Neutrophil (primary cell): ENCODE measurements around the gene TPK1.

Experiments
- H3K27ac ChIP-seq: fragments of 200-600 bp; sonication (generic); 2 replicates; pipeline ENCODE4 v1.5.1; 2016; ENCODE audit warnings: mild to moderate bottlenecking, moderate library complexity
- H3K27me3 ChIP-seq: fragments of 200-600 bp; sonication (generic); 2 replicates; pipeline ENCODE4 v1.6.0; 2016; ENCODE audit warnings: mild to moderate bottlenecking
- H3K36me3 ChIP-seq: fragments of 200-600 bp; sonication (generic); 2 replicates; pipeline ENCODE4 v1.5.1; 2017
- H3K4me1 ChIP-seq, 2 experiments: fragments of 200-600 bp in 1 of 2; sonication (generic) in 1 of 2; 1 replicate in 1 of 2; 2 replicates in 1 of 2; pipeline versions ENCODE4 v1.5.1 to v1.6.1; 2013 to 2016; ENCODE audit warnings: low read depth in 1 of 2, low read length in 1 of 2, mild to moderate bottlenecking in 1 of 2, moderate library complexity in 1 of 2; ENCODE audit not compliant: control insufficient read depth in 1 of 2, insufficient read depth in 1 of 2
- H3K4me3 ChIP-seq, 2 experiments: fragments of 200-600 bp in 1 of 2; sonication (generic) in 1 of 2; 1 replicate in 1 of 2; 2 replicates in 1 of 2; pipeline ENCODE4 v1.5.1; 2013 to 2016; ENCODE audit warnings: low read depth in 1 of 2, low read length in 1 of 2, mild to moderate bottlenecking in 1 of 2, moderate library complexity in 1 of 2
- H3K9me3 ChIP-seq: fragments of 200-600 bp; sonication (generic); 2 replicates; pipeline ENCODE4 v1.5.1; 2016
- TF ChIP-seq, protein P1 (sequence below): fragments of 200-600 bp; sonication (generic); IDR thresholded peaks from 2 replicates; pipeline ENCODE4 v1.5.1; 2016; ENCODE audit warnings: antibody characterized with exemption

TPK1 gene

DNA sequence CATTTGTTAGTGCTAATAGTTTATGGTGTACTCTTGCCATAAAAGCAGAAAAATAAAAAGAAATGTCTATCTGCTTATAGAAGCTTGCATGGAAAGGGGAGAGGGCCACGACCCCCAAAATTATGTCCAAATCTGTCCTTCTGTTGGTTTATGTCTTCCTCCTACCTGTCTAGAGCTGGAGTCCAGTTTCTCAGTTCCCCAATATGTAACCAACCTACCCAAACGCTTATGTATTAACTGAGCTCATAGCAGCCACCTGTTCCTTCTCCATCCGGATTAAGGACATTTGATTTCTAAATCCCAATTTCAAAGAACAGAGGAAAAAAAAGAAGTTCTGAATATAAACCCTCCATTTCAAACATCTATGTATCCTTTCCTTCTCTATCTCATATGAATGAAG, 30.3 kb upstream of the TPK1 start:
- H3K4me3 ChIP-seq: no peak overlapping the region
- TF ChIP-seq, protein P1, sequence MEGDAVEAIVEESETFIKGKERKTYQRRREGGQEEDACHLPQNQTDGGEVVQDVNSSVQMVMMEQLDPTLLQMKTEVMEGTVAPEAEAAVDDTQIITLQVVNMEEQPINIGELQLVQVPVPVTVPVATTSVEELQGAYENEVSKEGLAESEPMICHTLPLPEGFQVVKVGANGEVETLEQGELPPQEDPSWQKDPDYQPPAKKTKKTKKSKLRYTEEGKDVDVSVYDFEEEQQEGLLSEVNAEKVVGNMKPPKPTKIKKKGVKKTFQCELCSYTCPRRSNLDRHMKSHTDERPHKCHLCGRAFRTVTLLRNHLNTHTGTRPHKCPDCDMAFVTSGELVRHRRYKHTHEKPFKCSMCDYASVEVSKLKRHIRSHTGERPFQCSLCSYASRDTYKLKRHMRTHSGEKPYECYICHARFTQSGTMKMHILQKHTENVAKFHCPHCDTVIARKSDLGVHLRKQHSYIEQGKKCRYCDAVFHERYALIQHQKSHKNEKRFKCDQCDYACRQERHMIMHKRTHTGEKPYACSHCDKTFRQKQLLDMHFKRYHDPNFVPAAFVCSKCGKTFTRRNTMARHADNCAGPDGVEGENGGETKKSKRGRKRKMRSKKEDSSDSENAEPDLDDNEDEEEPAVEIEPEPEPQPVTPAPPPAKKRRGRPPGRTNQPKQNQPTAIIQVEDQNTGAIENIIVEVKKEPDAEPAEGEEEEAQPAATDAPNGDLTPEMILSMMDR: no peak
- H3K27ac ChIP-seq: no peak overlapping the region
- no peaks in the 10 kb centered on the region for H3K27me3 ChIP-seq
- no peaks in the 10 kb centered on the region for H3K9me3 ChIP-seq
- H3K36me3 ChIP-seq: no peaks in the 10 kb centered on the region
- no peaks in the 10 kb centered on the region for H3K4me1 ChIP-seq

- H3K9me3 ChIP-seq: no peaks in the 10 kb centered on the region
- H3K4me1 ChIP-seq: no peaks in the 10 kb centered on the region
- no peaks in the 10 kb centered on the region for H3K36me3 ChIP-seq
- H3K4me3 ChIP-seq: no peak overlapping the region
- TF ChIP-seq, protein P1: no peak
- H3K27ac ChIP-seq: no peak overlapping the region
- H3K27me3 ChIP-seq: no peaks in the 10 kb centered on the region
Observed at GRCh38 chr7:144863320-144863647, 27.4 kb upstream of the TPK1 start.

DNA sequence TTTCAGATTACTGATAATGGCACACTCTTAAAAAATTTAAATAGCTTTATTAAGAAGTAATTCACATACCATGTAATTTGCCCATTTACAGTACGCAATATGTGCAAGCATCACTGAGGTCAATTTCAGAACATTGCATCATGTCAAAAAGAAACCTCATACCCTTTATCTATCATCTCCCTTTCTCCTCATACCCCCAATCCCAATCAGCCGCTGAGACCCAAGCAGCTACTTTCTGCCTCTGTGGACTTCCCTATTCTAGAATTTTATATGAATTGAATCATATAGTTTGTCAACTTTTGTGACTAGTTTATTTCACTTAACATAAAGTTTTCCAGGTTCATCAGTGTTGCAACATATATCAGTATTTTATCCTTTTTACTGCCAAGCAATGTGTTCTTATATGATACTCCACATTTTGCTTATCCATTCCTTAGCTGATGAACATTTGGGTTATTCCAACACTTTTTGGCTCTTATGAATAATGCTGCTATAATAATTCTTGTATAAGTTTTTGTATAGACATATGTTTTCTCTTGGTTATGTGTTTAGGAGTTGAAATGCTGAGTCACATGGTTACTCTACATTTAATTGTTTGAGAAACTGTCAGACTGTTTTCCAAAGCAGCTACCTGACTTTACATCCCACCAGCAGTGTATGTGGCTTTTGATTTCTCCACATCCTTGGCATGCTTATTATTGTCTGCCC, 26.9 kb upstream of the TPK1 start:
- Histone ChIP-seq H3K4me1 (no peaks in the 10 kb centered on the region), H3K27me3 (no peaks in the 10 kb centered on the region), H3K27ac (no peak overlapping the region), H3K36me3 (no peaks in the 10 kb centered on the region), H3K9me3 (no peaks in the 10 kb centered on the region), H3K4me3 (no peak overlapping the region)
- TF ChIP-seq, protein P1: no peak

- H3K36me3 ChIP-seq: no peaks in the 10 kb centered on the region
- H3K27ac ChIP-seq: no peak overlapping the region
- no peak overlapping the region for H3K4me3 ChIP-seq
- no peaks in the 10 kb centered on the region for H3K4me1 ChIP-seq
- TF ChIP-seq, protein P1: no peak
- H3K27me3 ChIP-seq: no peaks in the 10 kb centered on the region
- no peaks in the 10 kb centered on the region for H3K9me3 ChIP-seq
Observed at GRCh38 chr7:144859739-144860138, 23.9 kb upstream of the TPK1 start.

DNA sequence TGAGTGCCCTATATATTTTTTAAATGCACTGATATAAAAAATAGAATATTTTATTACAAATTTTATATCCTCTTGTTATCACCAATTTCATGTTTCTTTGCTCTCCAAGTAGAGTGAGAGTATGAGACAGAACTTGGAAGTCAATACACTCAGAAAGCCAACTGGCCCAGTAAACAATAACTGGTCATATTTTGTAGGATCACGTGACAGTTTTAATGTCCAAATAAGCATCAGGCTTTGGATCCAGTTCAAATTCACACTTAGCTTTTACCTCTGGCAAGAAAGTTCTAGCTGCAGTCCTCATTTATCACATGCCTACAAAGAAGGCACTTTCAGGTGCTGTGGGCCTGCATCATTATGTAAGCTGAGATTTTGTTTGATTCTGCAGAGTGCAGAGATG, 21.6 kb upstream of the TPK1 start:
- TF ChIP-seq, protein P1: no peak

More for the DNA sequence above, 21.6 kb upstream of the TPK1 start:
- no peaks in the 10 kb centered on the region for H3K9me3 ChIP-seq
- no peaks in the 10 kb centered on the region for H3K27me3 ChIP-seq
- no peak overlapping the region for H3K27ac ChIP-seq
- H3K4me3 ChIP-seq: no peak overlapping the region
- no peaks in the 10 kb centered on the region for H3K4me1 ChIP-seq
- H3K36me3 ChIP-seq: no peaks in the 10 kb centered on the region
